Prostate gland (tissue), 2 donors: ENCODE data around the gene MTFP1.

Source experiments
- CTCF ChIP-seq, 4 experiments: fragments of 200-600 bp in 2 of 4; fragments of 450-650 bp in 2 of 4; sonication (generic) in 2 of 4; IDR thresholded peaks; 1 replicate in 3 of 4; 2 replicates in 1 of 4; pipeline ENCODE4 v1.5.1; 2016 to 2019; ENCODE audit warnings: antibody characterized with exemption in 4 of 4, mild to moderate bottlenecking in 2 of 4, moderate library complexity in 2 of 4
- POLR2A ChIP-seq: fragments of 450-650 bp; IDR thresholded peaks from one replicate; pipeline ENCODE4 v1.6.1; 2016; ENCODE audit warnings: antibody characterized with exemption, mild to moderate bottlenecking
- POLR2AphosphoS5 ChIP-seq: sonication (generic); formaldehyde crosslinking; IDR thresholded peaks from one replicate; pipeline ENCODE4 v1.6.1; 2017; ENCODE audit warnings: antibody characterized with exemption

- no peak for TF ChIP-seq POLR2AphosphoS5
- TF ChIP-seq CTCF (IDR thresholded peaks at IDR 0.05) = no peak
- TF ChIP-seq POLR2A = no peak
Observed at GRCh38 chr22:30469165-30469564, 43.6 kb downstream of the MTFP1 start.
